Measurements from ENCODE around the gene WDR48. TPM values are rescaled to one million over a fixed set of nuclear protein-coding genes. Genes with fewer than 3 reads are reported as not detected.

Gene WDR48
- total and polyA plus RNA-seq, 9 of the 15 experiments (the other 6 are each of a cell fraction or from before 2014, with no cell fraction given), result 26.6 to 70.6 (median 48.0) TPM

GRCh38 chr3:39124876-39125840, 73.3 kb downstream of the WDR48 start:
- Histone ChIP-seq H4K20me1 (replicated peaks; ENCODE audit: control insufficient read depth, insufficient read depth, low read length) (no peaks in the 10 kb centered on the region), H3K4me1 (replicated peaks in 1 of 2; ENCODE audit: control insufficient read depth in 2 of 2, insufficient read depth in 2 of 2, low read length in 2 of 2) (no peaks in the 10 kb centered on the region; a peak in 1 of 5 replicates), H3K9me1 (ENCODE audit: control insufficient read depth, insufficient read depth, low read length) (no peaks in the 10 kb centered on the region), H2AFZ (ENCODE audit: low read depth, low read length) (peak overlapping the region; percentile 51; the same call in 1 of the 2 replicates), H3K36me3 (ENCODE audit: control insufficient read depth, insufficient read depth, low read length) (no peaks in the 10 kb centered on the region), H3K9ac (ENCODE audit: insufficient read depth in 1 of 2, low read depth in 2 of 2, low read length in 2 of 2) (no peak overlapping the region), H3K9me3 (replicated peaks; ENCODE audit: control insufficient read depth, insufficient read depth, low read depth, low read length) (no peaks in the 10 kb centered on the region), H3K4me3 (no peak overlapping the region), H3K27ac (ENCODE audit: extremely low read depth, low read depth, low read length) (no peak overlapping the region), H3K27me3 (ENCODE audit: control insufficient read depth in 2 of 2, insufficient read depth in 2 of 2, low read length in 2 of 2) (no peaks in the 10 kb centered on the region), H3K4me2 (ENCODE audit: insufficient read depth, low read length) (no peak overlapping the region), H3K79me2 (ENCODE audit: control insufficient read depth, insufficient read depth, low read length) (no peaks in the 10 kb centered on the region)
- no TSS peak for BruUV-seq (replicated peaks)
- FAIRE-seq, result peak; percentile 78
- POLR2A ChIA-PET, result interaction anchor here (0.6 to 4.1 kb wide), 11 partner anchors 8 to 163 kb away, joined by 3 to 16 read pairs (median 4); no protein-coding TSS in a partner anchor
- DNase-seq (ENCODE audit: extremely low read depth in 1 of 4, low spot score in 3 of 4), result peak in 2 of 4 experiments; percentile 53 to 62
- in situ Hi-C loops (cut with MboI) (loop anchor here (5.0 to 10.0 kb wide), 3 partner anchors 62 to 260 kb away; partner anchors contain the start of gene SLC25A38), intact Hi-C loops (cut with micrococcal nuclease) (loop anchor here (5.0 kb wide), 2 partner anchors 82 to 252 kb away; no protein-coding TSS in a partner anchor)
- 25% methylated on average over 5 of the region's 5 CpGs for WGBS (ENCODE audit: insufficient coverage, low coverage, missing lambda C conversion rate)
- CTCF ChIA-PET (ENCODE audit: low intra/inter-chr PET ratio), result interaction anchor here (0.7 to 3.0 kb wide), 5 partner anchors 59 to 252 kb away, joined by 3 to 42 read pairs (median 5); no protein-coding TSS in a partner anchor
- peak; percentile 81 for ATAC-seq
- no peak for TF ChIP-seq ZNF124 (CRISPR knock-in tag; IDR thresholded peaks at IDR 0.05)
- TF ChIP-seq ZNF740 (CRISPR knock-in tag; IDR thresholded peaks at IDR 0.05), result 0 out of 2 replicates have a peak, but pooled peaks have one; percentile 23
- no peak for TF ChIP-seq ZNF740 (tag; IDR thresholded peaks at IDR 0.05)
- TF ChIP-seq REST (IDR thresholded peaks at IDR 0.05; ENCODE audit: borderline replicate concordance), result peak; percentile 47; the same call in 1 of the 2 replicates
- TF ChIP-seq REST (CRISPR knock-in tag; IDR thresholded peaks at IDR 0.05; ENCODE audit: low read depth), result no peak
- peak; percentile 45 for TF ChIP-seq DEAF1 (CRISPR knock-in tag; IDR thresholded peaks at IDR 0.05)
- TF ChIP-seq CTBP1 (IDR thresholded peaks at IDR 0.05; ENCODE audit: borderline replicate concordance), result peak; percentile 67; the same call in 1 of the 2 replicates
